ENCODE data around the gene RHO.
"Not testable (repeated sequence)": the region's sequence is repeated elsewhere in the genome, so short reads cannot be mapped to it uniquely, and the experiment has no call there.

RHO gene

GRCh38 chr3:129528589-129529100 lies at the start of gene RHO:
RHO (plus strand) TSS chr3:129528639; CDS start chr3:129528734, 95 bp downstream.
- no peak for DNase-seq

- peak; percentile 55 for DNase-seq
Measured at GRCh38 chr3:129481225-129481765, 47.1 kb upstream of the RHO start.

- peak; percentile 56 for DNase-seq
Measured at GRCh38 chr3:129481766-129482332, 46.6 kb upstream of the RHO start.

- DNase-seq: no peak
Measured at GRCh38 chr3:129482721-129483120, 45.7 kb upstream of the RHO start.

- no peak for DNase-seq
Measured at GRCh38 chr3:129483870-129484269, 44.6 kb upstream of the RHO start.

GRCh38 chr3:129485146-129485545 lies 43.3 kb upstream of the RHO start:
- not testable (repeated sequence) for DNase-seq

- DNase-seq: peak; percentile 64
Measured at GRCh38 chr3:129485721-129486663, 42.4 kb upstream of the RHO start.

- no peak for DNase-seq
Measured at GRCh38 chr3:129486664-129487035, 41.8 kb upstream of the RHO start.

- no peak for DNase-seq
Measured at GRCh38 chr3:129487183-129487867, 41.1 kb upstream of the RHO start.

GRCh38 chr3:129487868-129488335 lies 40.5 kb upstream of the RHO start:
- not testable (repeated sequence) for DNase-seq

GRCh38 chr3:129489258-129489657 lies 39.2 kb upstream of the RHO start:
- DNase-seq: not testable (repeated sequence)

- peak; percentile 88 for DNase-seq
Measured at GRCh38 chr3:129490273-129490675, 38.2 kb upstream of the RHO start.

GRCh38 chr3:129491077-129491476 lies 37.4 kb upstream of the RHO start:
- not testable (repeated sequence) for DNase-seq

GRCh38 chr3:129491794-129492193 lies 36.6 kb upstream of the RHO start:
- DNase-seq: no peak

- DNase-seq: no peak
Measured at GRCh38 chr3:129492691-129493090, 35.7 kb upstream of the RHO start.

- no peak for DNase-seq
Measured at GRCh38 chr3:129493206-129493605, 35.2 kb upstream of the RHO start.

GRCh38 chr3:129494499-129494898 lies 33.9 kb upstream of the RHO start:
- not testable (repeated sequence) for DNase-seq

- DNase-seq: not testable (repeated sequence)
Measured at GRCh38 chr3:129495006-129495639, 33.3 kb upstream of the RHO start.

- DNase-seq: not testable (repeated sequence)
Measured at GRCh38 chr3:129497876-129498275, 30.6 kb upstream of the RHO start.

GRCh38 chr3:129498603-129499488 lies 29.6 kb upstream of the RHO start:
- not testable (repeated sequence) for DNase-seq

All from right hindlimb (tissue), 1 donor.